Left renal cortex interstitium (tissue), 4 donors: ENCODE measurements around the gene TMF1. TPM values are rescaled to one million over a fixed set of nuclear protein-coding genes. Genes with fewer than 3 reads are reported as not detected.

ENCODE experiments used
- DNase-seq, 4 donors: peaks; one replicate each; pipeline ENCODE4 v3.0.0-alpha.2; 2013; ENCODE audit warnings: low read depth in 4 of 4, low spot score in 2 of 4, missing footprints in 1 of 4
- polyA plus RNA-seq, 4 donors: library from polyadenylated mRNA; unstranded; fragments of 120-200 nt; gene quantifications; one replicate each; pipeline ENCODE4 v1.2.1, GENCODE V29; 2013; ENCODE audit not compliant: insufficient read length in 4 of 4

Gene TMF1
- polyA plus RNA-seq, 4 donors: 33.1 to 57.9 (median 43.7) TPM

- DNase-seq: no peak
Observed at GRCh38 chr3:69014022-69014580, 38.0 kb downstream of the TMF1 start.

GRCh38 chr3:69013253-69014021 is 38.7 kb downstream of the TMF1 start, which contains the start of gene EOGT:
Gene EOGT (minus strand): TSS chr3:69013684. CDS start chr3:69009846, 3,838 bp downstream.
- peak; percentile 55 to 78 (median 68) for DNase-seq

- DNase-seq: peak in 3 of 4 donors; percentile 26 to 37 (median 37)
Observed at GRCh38 chr3:69012800-69013252, 39.3 kb downstream of the TMF1 start.

- peak in 1 of 4 donors; percentile 6 for DNase-seq
Observed at GRCh38 chr3:69012100-69012799, 39.9 kb downstream of the TMF1 start.

GRCh38 chr3:69011096-69011730 is 40.9 kb downstream of the TMF1 start:
- no peak for DNase-seq

- no peak for DNase-seq
Observed at GRCh38 chr3:69009559-69010410, 42.3 kb downstream of the TMF1 start.

- DNase-seq: no peak
Observed at GRCh38 chr3:69008980-69009379, 43.2 kb downstream of the TMF1 start.

GRCh38 chr3:69005791-69006482 is 46.2 kb downstream of the TMF1 start:
- DNase-seq: no peak

GRCh38 chr3:69005071-69005790 is 46.9 kb downstream of the TMF1 start:
- no peak for DNase-seq

GRCh38 chr3:69004138-69004537 is 48.0 kb downstream of the TMF1 start:
- DNase-seq: no peak

GRCh38 chr3:68999605-69000004 is 52.5 kb downstream of the TMF1 start:
- DNase-seq: no peak

- no peak for DNase-seq
Observed at GRCh38 chr3:68999158-68999557, 53.0 kb downstream of the TMF1 start.

- no peak for DNase-seq
Observed at GRCh38 chr3:68997887-68998286, 54.2 kb downstream of the TMF1 start.

- no peak for DNase-seq
Observed at GRCh38 chr3:68996356-68996995, 55.7 kb downstream of the TMF1 start.

- no peak for DNase-seq
Observed at GRCh38 chr3:68988740-68989139, 63.4 kb downstream of the TMF1 start.

GRCh38 chr3:68987322-68987721 is 64.8 kb downstream of the TMF1 start:
- DNase-seq: no peak

- DNase-seq: no peak
Observed at GRCh38 chr3:68986496-68987208, 65.5 kb downstream of the TMF1 start.
